IgD-negative memory B cell (primary cell): Measurements from ENCODE around the gene MTA1. TPM values are rescaled to one million over a fixed set of nuclear protein-coding genes. Genes with fewer than 3 reads are reported as not detected.

Source experiments
- H3K27ac Mint-ChIP-seq, 3 donors: one replicate each; pipeline ENCODE4 v1.8.0; 2020 to 2022; ENCODE audit warnings: mild to moderate bottlenecking in 3 of 3, mixed read lengths in 3 of 3, moderate library complexity in 1 of 3
- H3K27me3 Mint-ChIP-seq: one replicate; pipeline ENCODE4 v1.8.0; 2021; ENCODE audit warnings: mixed read lengths
- H3K36me3 Mint-ChIP-seq: one replicate; pipeline ENCODE4 v1.8.0; 2020; ENCODE audit warnings: mild to moderate bottlenecking, mixed read lengths
- H3K4me1 Mint-ChIP-seq, 3 donors: one replicate each; pipeline ENCODE4 v1.8.0; 2020 to 2022; ENCODE audit warnings: mixed read lengths in 3 of 3, mild to moderate bottlenecking in 1 of 3
- H3K4me3 Mint-ChIP-seq, 4 donors: one replicate each; pipeline ENCODE4 v1.8.0; 2020 to 2022; ENCODE audit warnings: mild to moderate bottlenecking in 4 of 4, mixed read lengths in 4 of 4, moderate library complexity in 3 of 4
- H3K9me3 Mint-ChIP-seq, 3 donors: one replicate each; pipeline ENCODE4 v1.8.0; 2020 to 2021; ENCODE audit warnings: mixed read lengths in 3 of 3, mild to moderate bottlenecking in 1 of 3
- polyA plus RNA-seq: library from polyadenylated mRNA; unstranded; fragments of 300-500 nt; fragmentation: Illumina TruSeq; gene quantifications from one replicate; pipeline ENCODE4 v1.2.3, GENCODE V29; 2021

The MTA1 gene
- polyA plus RNA-seq, 1 donor from 2014 or later, result 3.7 TPM

DNA sequence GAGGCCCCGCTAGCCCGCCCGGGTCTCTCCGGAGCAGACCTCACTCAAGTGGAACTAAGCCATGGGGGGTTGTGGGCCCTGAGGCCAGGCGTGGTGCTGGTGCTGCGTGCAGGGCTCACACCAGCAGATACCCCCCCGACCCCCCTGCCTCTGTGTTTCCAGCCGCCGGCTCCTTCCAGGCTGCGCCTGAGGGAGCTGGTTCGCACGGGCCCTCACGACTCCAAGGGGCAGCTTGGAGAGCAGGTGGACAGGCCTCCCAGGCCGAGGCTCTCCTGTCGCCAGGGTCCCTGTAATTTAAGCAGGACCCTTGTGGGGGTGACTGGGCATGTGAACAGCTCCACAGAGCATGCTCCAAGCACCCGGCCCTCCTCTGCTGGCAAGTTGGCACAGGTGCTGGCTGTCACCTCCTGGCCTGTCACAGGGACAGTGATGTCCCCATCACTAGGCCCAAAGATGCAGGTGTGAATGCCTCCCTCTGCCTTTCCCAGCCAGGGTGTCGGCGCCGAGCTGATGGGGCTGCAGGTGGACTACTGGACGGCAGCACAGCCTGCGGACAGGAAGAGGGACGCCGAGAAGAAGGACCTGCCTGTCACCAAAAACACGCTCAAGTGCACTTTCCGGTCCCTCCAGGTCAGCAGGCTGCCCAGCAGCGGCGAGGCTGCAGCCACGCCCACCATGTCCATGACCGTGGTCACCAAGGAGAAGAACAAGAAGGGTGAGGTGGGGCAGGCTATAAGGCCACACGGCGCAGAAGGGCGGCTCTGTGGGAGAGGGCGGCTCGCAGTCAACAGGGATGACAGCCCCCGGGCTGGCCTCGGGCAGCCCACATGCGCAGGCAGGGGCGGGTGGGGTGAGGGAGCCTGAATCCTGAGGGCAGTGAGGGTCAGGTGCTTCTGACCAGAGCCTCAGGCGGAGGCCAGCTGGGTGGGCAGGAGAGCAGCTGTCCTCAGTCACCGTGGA, 27.2 kb upstream of the MTA1 start:
- H3K27me3 Mint-ChIP-seq, result no peaks in the 10 kb centered on the region
- H3K4me1 Mint-ChIP-seq, result peaks cover 0 to 9% (median 5%) of the 10 kb centered on the region in 3 donors
- H3K36me3 Mint-ChIP-seq, result no peaks in the 10 kb centered on the region
- no peaks in the 10 kb centered on the region for H3K9me3 Mint-ChIP-seq
- no peak overlapping the region for H3K4me3 Mint-ChIP-seq
- H3K27ac Mint-ChIP-seq, result peak overlapping the region in 1 of 3 donors; percentile 96

GRCh38 chr14:105393151-105393550, 26.5 kb upstream of the MTA1 start:
- no peaks in the 10 kb centered on the region for H3K9me3 Mint-ChIP-seq
- H3K27ac Mint-ChIP-seq, result no peak overlapping the region
- H3K27me3 Mint-ChIP-seq, result no peaks in the 10 kb centered on the region
- H3K36me3 Mint-ChIP-seq, result no peaks in the 10 kb centered on the region
- H3K4me3 Mint-ChIP-seq, result no peak overlapping the region
- H3K4me1 Mint-ChIP-seq, result peaks cover 0 to 11% (median 5%) of the 10 kb centered on the region in 3 donors

DNA sequence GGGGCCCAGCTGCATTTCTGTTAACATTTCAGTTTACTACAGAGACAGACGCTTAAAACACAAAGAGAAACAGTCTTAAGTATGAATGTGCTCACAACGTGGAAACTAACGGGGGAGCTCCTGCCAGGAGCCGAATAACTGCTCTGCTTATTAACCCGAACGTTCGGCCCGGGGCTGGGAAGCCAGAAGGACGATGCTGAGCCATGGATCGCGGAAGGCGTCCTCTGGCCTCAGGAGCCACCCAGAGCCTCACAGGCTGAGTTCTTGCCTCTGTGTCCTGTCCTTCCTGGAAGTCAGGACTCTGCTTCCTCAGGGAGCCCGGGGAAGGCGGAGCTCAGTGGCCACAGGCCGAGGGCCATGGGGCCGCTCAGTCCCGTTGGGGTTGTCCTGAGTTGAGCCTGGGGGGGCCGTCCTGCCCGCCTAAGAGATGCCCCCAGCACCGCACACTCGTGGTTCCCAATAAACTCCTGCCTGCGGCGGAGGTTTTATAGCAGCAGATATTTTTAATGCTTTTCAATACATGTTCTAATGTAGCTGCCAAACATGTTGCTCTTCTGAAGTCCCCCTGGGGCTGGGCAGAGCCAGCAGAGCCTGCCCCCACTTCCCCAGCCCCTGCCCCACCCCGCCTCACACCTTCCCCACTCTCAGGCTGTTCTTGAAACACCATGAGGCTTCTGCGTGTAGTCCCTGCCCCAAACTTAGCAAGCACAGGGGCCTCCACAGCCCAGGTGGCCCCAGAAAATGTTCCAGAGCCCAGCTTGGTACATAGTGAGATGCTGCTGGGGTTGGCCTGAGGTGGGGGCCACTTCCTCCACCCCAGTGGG, 24.7 kb upstream of the MTA1 start:
- Mint-ChIP-seq H3K27ac (no peak overlapping the region), H3K27me3 (no peaks in the 10 kb centered on the region), H3K36me3 (no peaks in the 10 kb centered on the region), H3K9me3 (no peaks in the 10 kb centered on the region), H3K4me3 (peak overlapping the region in 2 of 4 donors; percentile 21 to 43), H3K4me1 (peaks cover 3 to 16% (median 4%) of the 10 kb centered on the region in 3 donors)

DNA sequence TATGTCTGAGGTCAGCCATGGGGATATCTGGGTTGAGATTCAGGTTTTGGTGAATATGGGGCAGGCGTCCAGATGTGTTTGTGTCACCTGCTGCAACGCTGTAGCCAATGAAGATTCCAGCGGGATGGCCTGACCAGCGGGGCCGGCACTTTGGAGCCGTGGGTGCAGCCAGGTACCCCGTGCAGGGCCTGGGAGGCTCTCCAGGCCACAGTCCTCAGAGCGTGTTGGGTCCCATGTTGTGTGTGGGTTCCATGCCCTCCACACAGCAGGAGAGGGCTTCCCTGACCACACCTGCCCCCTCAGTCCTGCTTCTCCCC, 24.1 kb upstream of the MTA1 start:
- H3K4me1 Mint-ChIP-seq, result peaks cover 3 to 12% (median 4%) of the 10 kb centered on the region in 3 donors
- H3K27ac Mint-ChIP-seq, result no peak overlapping the region
- peaks cover 2% of the 10 kb centered on the region for H3K36me3 Mint-ChIP-seq
- no peak overlapping the region for H3K4me3 Mint-ChIP-seq
- no peaks in the 10 kb centered on the region for H3K27me3 Mint-ChIP-seq
- no peaks in the 10 kb centered on the region for H3K9me3 Mint-ChIP-seq

DNA sequence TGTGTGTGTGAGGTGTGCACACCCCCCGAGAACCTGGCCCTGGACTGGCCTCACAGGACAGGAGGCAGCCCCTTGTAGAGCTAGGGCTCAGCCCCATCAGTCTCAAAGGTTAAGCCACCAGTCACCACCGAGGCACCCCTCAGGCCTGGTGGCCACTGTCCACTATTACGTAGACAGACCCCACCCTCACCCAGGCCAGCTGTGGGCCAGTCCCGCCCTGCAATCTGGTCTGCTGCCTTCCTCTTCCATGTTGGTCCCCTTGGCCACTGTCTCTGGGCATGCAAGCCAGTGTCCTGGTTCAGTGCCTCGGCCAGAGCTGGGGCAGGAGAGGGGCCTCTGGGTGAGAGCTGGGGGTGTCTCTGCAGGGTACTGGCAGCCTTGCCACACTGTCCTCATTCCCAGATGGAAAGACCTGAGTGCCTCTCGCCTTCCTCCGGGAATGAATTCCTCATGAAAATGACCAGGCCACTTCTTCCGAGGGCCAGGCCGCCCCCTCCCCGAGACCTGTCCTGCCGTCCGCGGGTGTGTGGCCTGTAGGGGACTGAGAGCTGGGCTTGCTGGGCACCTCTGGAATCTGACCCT, 22.2 kb upstream of the MTA1 start:
- no peaks in the 10 kb centered on the region for H3K9me3 Mint-ChIP-seq
- H3K27ac Mint-ChIP-seq, result peak overlapping the region in 2 of 3 donors; percentile 84 to 97
- peaks cover 2 to 11% (median 3%) of the 10 kb centered on the region in 3 donors for H3K4me1 Mint-ChIP-seq
- peak overlapping the region; percentile 72 to 87 (median 84) for H3K4me3 Mint-ChIP-seq
- no peaks in the 10 kb centered on the region for H3K27me3 Mint-ChIP-seq
- peaks cover 10% of the 10 kb centered on the region for H3K36me3 Mint-ChIP-seq

GRCh38 chr14:105398044-105398725, 21.4 kb upstream of the MTA1 start, which contains the start of gene TEX22:
TSS of gene TEX22 (plus strand) at chr14:105398538. CDS start at chr14:105399341, 803 bp downstream.
- H3K36me3 Mint-ChIP-seq, result peaks cover 10% of the 10 kb centered on the region
- H3K27me3 Mint-ChIP-seq, result no peaks in the 10 kb centered on the region
- peak within 1 kb of the TSS; percentile 71 to 97 (median 84) for H3K27ac Mint-ChIP-seq
- H3K9me3 Mint-ChIP-seq, result no peaks in the 10 kb centered on the region
- H3K4me3 Mint-ChIP-seq, result peak within 1 kb of the TSS; percentile 72 to 94 (median 89)
- H3K4me1 Mint-ChIP-seq, result peaks cover 2 to 14% (median 8%) of the 10 kb centered on the region in 3 donors

DNA sequence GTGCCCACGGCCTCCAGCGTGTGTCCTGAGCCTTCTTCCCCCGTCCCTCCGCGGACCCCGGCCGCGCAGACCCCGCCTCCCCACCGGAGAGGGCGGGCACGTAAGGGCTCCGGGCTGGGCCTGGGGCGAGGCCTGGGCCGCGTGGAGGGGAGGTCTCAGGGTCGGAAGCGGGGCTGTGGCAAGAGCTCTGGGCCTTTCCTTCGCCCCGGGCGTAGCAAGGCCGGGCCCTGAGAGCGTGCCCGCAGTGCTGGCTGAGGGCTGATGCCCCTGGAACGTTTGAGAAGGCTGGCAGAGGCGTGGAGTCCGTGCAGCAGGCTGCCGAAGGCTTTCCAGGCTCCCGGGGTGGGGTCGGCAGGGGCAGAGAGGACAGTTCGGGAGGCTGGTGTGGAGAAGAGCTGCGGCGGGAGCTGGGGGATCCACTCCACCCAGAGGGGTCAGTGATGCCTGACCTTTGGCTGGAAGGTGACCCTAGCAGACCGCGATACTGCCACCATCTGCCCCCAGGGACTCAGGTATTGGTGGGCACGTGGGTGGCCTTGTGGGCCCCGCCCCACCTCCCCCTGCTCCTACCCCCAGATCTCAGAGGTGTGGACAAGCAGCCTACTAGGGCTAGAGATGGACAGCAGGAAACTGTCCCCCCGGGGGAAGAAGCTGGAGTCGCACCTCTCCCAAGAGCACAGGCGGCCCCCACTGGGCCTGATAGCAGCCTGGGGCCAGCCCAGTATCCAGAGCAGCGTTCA, 20.7 kb upstream of the MTA1 start:
- Mint-ChIP-seq H3K27me3 (no peaks in the 10 kb centered on the region), H3K4me3 (peak overlapping the region; percentile 72 to 94 (median 89)), H3K9me3 (no peaks in the 10 kb centered on the region), H3K4me1 (peaks cover 2 to 14% (median 8%) of the 10 kb centered on the region in 3 donors), H3K27ac (peak overlapping the region; percentile 71 to 97 (median 84)), H3K36me3 (peaks cover 10% of the 10 kb centered on the region)

DNA sequence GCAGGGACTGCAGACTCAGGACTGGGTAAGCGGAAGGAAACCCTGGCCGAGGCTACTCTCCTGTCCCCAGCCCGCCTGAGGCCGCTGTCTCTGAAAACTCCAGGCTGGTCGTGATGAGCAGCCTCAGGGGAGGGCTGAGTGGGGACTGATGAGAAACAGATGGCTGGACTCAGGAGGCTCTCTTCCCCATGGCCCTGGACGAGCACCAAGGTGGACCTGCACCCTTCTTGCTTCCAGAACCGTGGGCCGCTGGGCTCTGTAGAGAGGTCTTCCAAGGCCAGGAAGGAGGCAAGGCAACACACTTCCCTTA, 20.2 kb upstream of the MTA1 start:
- H3K27ac Mint-ChIP-seq, result peak overlapping the region in 2 of 3 donors; percentile 84 to 97
- no peaks in the 10 kb centered on the region for H3K9me3 Mint-ChIP-seq
- H3K36me3 Mint-ChIP-seq, result peaks cover 10% of the 10 kb centered on the region
- peak overlapping the region; percentile 68 to 87 (median 72) for H3K4me3 Mint-ChIP-seq
- H3K4me1 Mint-ChIP-seq, result peaks cover 2 to 17% (median 11%) of the 10 kb centered on the region in 3 donors
- no peaks in the 10 kb centered on the region for H3K27me3 Mint-ChIP-seq

DNA sequence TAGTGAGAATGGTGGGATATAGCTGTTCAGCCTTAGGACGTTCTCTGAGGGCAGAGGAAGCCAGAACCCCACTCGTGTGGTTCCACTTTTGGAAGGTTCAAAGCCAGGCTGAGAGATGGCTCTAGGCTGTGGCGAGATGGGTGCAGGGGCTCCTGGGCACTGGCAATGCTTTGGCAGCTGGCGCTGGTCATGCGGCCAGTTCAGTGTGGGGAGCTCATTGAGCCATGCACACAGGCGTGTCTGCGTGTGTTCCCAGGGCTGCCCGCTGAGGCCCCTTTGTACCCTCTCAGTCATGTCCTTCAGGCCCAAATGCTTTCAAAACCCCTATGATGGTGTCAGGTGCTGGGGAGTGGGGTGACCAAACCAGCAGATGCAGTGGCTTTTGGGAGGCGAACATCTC, 19.6 kb upstream of the MTA1 start:
- Mint-ChIP-seq H3K27ac (peak overlapping the region in 2 of 3 donors; percentile 84 to 97), H3K36me3 (peaks cover 10% of the 10 kb centered on the region), H3K4me3 (peak overlapping the region; percentile 30 to 72 (median 70)), H3K9me3 (no peaks in the 10 kb centered on the region), H3K27me3 (no peaks in the 10 kb centered on the region), H3K4me1 (peaks cover 5 to 21% (median 17%) of the 10 kb centered on the region in 3 donors)

- peaks cover 10% of the 10 kb centered on the region for H3K36me3 Mint-ChIP-seq
- H3K27me3 Mint-ChIP-seq, result no peaks in the 10 kb centered on the region
These were observed 17.9 kb upstream of the MTA1 start for GRCh38 chr14:105401699-105402098.

DNA sequence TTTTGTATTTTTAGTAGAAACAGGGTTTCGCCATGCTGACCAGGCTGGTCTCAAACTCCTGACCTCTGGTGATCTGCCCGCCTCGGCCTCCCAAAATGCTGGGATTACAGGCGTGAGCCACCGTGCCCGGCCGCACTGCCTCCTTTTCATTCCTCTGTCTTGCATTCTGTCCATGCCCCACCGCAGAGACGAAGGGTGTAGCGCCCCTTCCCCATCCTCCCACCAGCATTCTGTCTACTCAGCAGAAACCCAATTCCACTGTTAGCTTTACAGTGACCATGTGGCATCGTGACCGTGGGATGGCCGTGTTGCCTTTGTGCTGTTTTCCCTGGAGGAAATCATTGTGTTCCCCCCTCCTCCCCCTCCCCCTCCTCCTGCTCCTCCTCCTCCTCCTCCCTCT, 11.0 kb upstream of the MTA1 start:
- peaks cover 7 to 13% (median 12%) of the 10 kb centered on the region in 3 donors for H3K4me1 Mint-ChIP-seq
- H3K4me3 Mint-ChIP-seq, result no peak overlapping the region
- H3K36me3 Mint-ChIP-seq, result no peaks in the 10 kb centered on the region
- H3K9me3 Mint-ChIP-seq, result no peaks in the 10 kb centered on the region
- H3K27me3 Mint-ChIP-seq, result peaks cover 18% of the 10 kb centered on the region
- no peak overlapping the region for H3K27ac Mint-ChIP-seq

More at GRCh38 chr14:105401699-105402098, 17.9 kb upstream of the MTA1 start:
- Mint-ChIP-seq H3K27ac (no peak overlapping the region), H3K9me3 (no peaks in the 10 kb centered on the region), H3K4me1 (peaks cover 5 to 21% (median 21%) of the 10 kb centered on the region in 3 donors), H3K4me3 (peak overlapping the region in 1 of 4 donors; percentile 15)

- Mint-ChIP-seq H3K9me3 (no peaks in the 10 kb centered on the region), H3K4me3 (no peak overlapping the region), H3K36me3 (no peaks in the 10 kb centered on the region), H3K4me1 (peaks cover 5 to 12% (median 10%) of the 10 kb centered on the region in 3 donors), H3K27me3 (peaks cover 20% of the 10 kb centered on the region), H3K27ac (peak overlapping the region in 2 of 3 donors; percentile 45 to 48)
These were observed 10.3 kb upstream of the MTA1 start for GRCh38 chr14:105409364-105409763.

DNA sequence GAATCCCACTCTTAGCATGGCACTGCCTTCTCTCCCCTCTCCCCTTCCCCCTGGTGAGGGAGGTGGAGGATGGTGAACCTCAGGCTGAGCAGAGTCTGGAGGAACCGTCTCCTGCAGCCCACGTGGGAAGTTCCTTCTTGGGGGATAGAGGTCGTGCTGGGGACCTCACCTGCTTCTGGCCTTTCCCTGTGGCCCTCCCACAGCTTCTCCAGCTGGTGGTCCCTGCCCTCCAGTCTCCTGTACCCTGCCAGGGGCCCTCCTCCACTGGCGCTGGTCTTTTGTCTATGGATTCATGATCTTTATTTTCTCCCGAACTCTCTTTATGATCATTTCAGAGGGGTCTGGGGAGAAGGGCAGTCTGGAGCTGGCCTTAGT, 9.0 kb upstream of the MTA1 start:
- Mint-ChIP-seq H3K36me3 (no peaks in the 10 kb centered on the region), H3K9me3 (no peaks in the 10 kb centered on the region), H3K27ac (no peak overlapping the region), H3K27me3 (peaks cover 20% of the 10 kb centered on the region), H3K4me3 (peak overlapping the region in 1 of 4 donors; percentile 58), H3K4me1 (peaks cover 2 to 10% (median 5%) of the 10 kb centered on the region in 3 donors)
